K562 (cell line): ENCODE results near the gene LYRM1. TPM values are rescaled to one million over a fixed set of nuclear protein-coding genes. Genes with fewer than 3 reads are reported as not detected.

Source experiments
- CHD7 ChIP-seq: fragments of 200-600 bp; sonication (generic); IDR thresholded peaks from one replicate; pipeline ENCODE4 v1.6.1; 2012; ENCODE audit warnings: mild to moderate bottlenecking, low read depth, low read length, inconsistent platforms
- FOXP4 ChIP-seq: sonication (generic); formaldehyde crosslinking; IDR thresholded peaks from 2 replicates; pipeline ENCODE4 v1.8.0; 2022; ENCODE audit warnings: mild to moderate bottlenecking, missing genetic modification reagents, borderline replicate concordance
- MBD1 ChIP-seq: fragments of 250-450 bp; sonication (Bioruptor Pico); IDR thresholded peaks from 2 replicates; pipeline ENCODE4 v1.8.0; 2022; ENCODE audit warnings: inconsistent platforms
- NR1H2 ChIP-seq: sonication (generic); formaldehyde crosslinking; IDR thresholded peaks from 2 replicates; pipeline ENCODE4 v1.4.0; 2020; ENCODE audit warnings: mild to moderate bottlenecking, missing genetic modification reagents
- PYGO2 ChIP-seq: fragments of 450-650 bp; IDR thresholded peaks from 2 replicates; pipeline ENCODE4 v1.6.1; 2016; ENCODE audit warnings: mild to moderate bottlenecking, missing genetic modification characterization, moderate library complexity, missing compliant biosample characterization
- TBL1XR1 ChIP-seq, 2 experiments: IDR thresholded peaks; 2 replicates each; pipeline ENCODE4 v1.6.1; 2012; ENCODE audit warnings: improper control_type of control experiment in 2 of 2, low read length in 2 of 2, mild to moderate bottlenecking in 1 of 2
- polyA plus RNA-seq, 8 experiments: library from polyadenylated mRNA; depleted of rRNA in 4 of 8; stranded (reverse) in 5 of 8; unstranded in 3 of 8; fragments of >200 nt; fragmentation: Nextera tagmentation in 2 of 8; fragmentation: Illumina TruSeq in 1 of 8; extraction: Ambion mirVana in 2 of 8; extraction: Trizol in 1 of 8; gene quantifications; 2 replicates each; pipeline versions ENCODE4 v1.2.1 to v1.2.3, GENCODE V29; 2011 to 2014; ENCODE audit warnings: inconsistent platforms in 1 of 8, missing spikeins in 1 of 8
- total RNA-seq, 7 experiments: library from RNA; depleted of rRNA in 6 of 7; stranded (reverse); fragments of >200 nt in 6 of 7; fragmentation: Illumina TruSeq in 2 of 7; extraction: Trizol in 2 of 7; gene quantifications; 2 replicates each; pipeline versions ENCODE4 v1.2.1 to v1.2.3, GENCODE V29; 2011 to 2021; ENCODE audit warnings: low replicate concordance in 1 of 7

LYRM1 gene
- total and polyA plus RNA-seq, 9 of the 15 experiments (the other 6 are each of a cell fraction or from before 2014, with no cell fraction given) = 17.5 to 44.1 (median 32.7) TPM

- TF ChIP-seq CHD7 (no peak), FOXP4 (no peak), TBL1XR1 (IDR thresholded peaks at IDR 0.05; ENCODE audit: low read length in 2 of 2) (no peak), PYGO2 (tag) (no peak), MBD1 (CRISPR knock-in tag) (no peak), NR1H2 (no peak)
Measured at GRCh38 chr16:20868890-20869289, 31.7 kb upstream of the LYRM1 start (continued).
